Epidermal melanocyte (primary cell): ENCODE data around the gene SCGB1D1.

Experiments
- DNase-seq: peaks from one replicate; pipeline ENCODE4 v3.0.0; 2011; ENCODE audit warnings: low spot score; ENCODE audit not compliant: insufficient read length

Gene SCGB1D1

DNA sequence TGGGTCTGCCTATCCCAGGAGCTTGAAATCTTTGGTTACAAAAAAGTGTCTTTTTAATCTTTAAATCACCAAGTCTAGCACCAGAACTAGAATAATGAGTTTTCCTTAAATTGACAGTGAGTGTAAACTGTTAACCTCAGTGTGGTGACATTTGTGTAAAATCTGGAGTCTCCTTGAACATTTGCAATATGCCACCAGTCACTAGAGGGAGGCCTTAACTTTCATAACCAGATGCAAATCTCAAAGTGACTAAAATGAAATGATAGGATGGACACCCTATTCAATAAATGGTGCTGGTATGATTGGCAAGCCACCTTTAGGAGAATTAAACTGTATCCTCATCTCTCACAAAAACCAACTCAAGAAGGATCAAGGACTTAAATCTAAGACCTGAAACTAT is 43.7 kb downstream of the SCGB1D1 start:
- DNase-seq: no peak

DNA sequence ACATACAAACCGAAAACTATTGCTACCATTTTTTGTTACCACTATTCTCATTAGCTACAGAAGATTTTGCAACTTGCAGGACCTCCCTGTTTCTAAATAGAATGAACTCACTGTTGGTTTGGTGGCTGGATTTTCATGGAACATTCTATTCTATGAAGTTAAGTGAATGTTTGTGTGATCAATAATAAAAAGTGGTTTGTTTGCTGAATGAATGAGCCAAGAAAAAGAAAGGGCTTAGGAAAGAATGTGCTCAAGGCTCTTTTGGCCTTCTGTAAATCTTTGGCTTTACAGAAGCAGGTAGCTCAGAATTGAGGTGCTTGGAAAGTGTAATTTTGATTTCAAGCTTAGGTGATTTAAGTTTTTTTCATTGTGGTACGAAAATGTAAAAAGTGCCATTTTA is 46.2 kb downstream of the SCGB1D1 start:
- DNase-seq: no peak

DNA sequence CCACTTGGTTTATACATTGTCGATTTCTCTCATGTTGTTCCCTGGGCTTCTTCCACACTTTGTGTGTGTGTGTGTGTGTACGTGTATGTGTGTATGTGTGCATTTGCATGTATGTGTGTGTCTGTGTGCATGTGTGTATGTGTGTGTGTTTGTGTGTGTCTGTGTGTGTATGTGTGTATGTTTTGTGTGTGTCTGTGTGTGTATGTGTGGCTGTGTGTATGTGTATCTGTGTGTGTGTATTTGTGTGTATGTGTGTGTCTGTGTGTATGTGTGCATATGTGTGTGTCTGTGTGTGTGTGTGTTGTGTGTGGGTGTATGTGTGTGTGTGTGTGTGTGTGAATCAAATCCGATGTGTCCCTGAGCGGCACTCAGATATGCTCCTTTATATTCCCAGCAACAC is 47.5 kb downstream of the SCGB1D1 start:
- DNase-seq: no peak

DNA sequence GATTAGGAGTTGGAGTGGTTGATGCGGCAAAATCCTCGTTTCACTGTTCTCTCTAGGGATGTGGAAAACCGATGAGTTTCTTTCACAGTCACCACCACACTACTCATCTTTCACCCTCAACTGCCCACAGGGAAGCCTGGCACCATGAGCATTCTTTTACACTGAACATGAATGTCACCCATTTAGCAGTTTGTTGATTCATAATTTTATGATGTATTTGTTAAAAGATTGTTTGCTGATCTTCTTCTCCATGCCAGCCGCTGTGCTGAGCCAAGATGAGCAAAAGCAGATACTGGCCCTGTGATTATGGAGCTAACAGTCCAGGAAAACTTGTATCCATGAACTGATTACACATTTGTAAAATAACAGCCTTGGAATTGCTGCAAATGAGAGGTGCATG is 48.1 kb downstream of the SCGB1D1 start:
- no peak for DNase-seq

DNA sequence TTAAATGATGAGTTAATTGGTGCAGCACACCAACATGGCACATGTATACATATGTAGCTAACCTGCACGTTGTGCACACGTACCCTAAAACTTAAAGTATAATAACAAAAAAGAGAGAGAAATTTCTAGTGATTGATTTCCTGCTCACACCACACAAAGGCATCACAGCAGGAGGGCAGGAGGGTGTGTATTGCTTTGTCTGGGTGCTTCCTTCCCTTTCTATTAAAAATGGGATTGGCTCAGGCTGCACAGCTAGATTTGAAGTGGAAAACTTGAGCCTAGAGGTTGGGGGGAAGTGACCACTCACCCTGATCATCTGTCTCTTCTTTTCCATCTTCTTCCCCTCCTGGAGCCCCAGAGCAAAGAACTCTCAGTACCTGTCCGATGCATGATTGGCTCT is 51.1 kb downstream of the SCGB1D1 start:
- no peak for DNase-seq

DNA sequence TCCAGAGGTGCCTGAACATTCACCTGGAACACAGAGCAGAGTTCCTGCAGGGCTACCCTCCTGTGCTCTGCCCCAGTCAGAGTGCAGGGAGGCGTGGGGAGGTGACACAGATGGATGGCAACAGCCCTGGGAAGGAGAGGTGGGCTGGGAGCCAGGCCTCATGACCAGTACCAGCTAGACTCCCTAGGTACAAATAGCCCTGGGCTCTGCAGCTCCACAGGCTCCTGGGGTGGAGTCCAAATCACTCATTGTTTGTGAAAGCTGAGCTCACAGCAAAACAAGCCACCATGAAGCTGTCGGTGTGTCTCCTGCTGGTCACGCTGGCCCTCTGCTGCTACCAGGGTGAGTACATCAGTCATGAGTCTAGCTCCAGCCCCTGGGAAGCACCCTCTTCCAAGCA is 52.0 kb downstream of the SCGB1D1 start, which contains the start of gene SCGB1D2:
SCGB1D2 (plus strand) TSS at position 219 of the 400 bp plus-strand sequence; CDS start at position 288, 69 bp downstream.
- DNase-seq: no peak
